Measurements from ENCODE around the gene RLBP1. TPM values are rescaled to one million over a fixed set of nuclear protein-coding genes. Genes with fewer than 3 reads are reported as not detected.

RLBP1 gene
- total and polyA plus RNA-seq, 10 donors: not detected

DNA sequence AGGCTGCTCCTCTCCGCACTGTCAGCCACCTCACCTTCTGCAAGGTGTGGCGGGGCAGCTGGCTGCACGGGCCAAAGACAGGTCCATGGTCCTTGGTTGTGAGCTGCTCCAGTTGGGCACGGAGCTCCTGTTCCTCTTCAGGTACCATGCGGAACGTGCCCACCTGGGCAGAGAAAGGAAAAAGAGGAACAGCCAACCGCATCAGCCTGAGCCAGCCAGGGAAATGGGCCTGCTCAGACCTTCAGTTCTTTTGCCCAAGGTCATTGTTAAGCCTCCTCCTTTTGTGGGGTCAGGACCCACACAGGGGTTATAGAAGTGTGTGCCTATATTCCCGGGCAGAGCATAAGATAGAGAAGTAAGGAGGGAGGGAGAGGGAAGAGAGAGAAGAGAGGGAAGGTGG, 2.8 kb downstream of the RLBP1 start:
- TF ChIP-seq POLR2A (IDR thresholded peaks at IDR 0.05): no peak
- no peak for TF ChIP-seq POLR2AphosphoS5 (IDR thresholded peaks at IDR 0.05)
- TF ChIP-seq CTCF (IDR thresholded peaks at IDR 0.05 in 8 of 11, conservative IDR thresholded peaks at IDR 0.05 in 3 of 11): no peak
- H3K36me3 ChIP-seq: no peaks in the 10 kb centered on the region
- WGBS, 5 donors: 78 to 91% (median 85%) methylated on average over 4 to 8 of the region's 8 CpGs
- no peaks in the 10 kb centered on the region for H3K4me1 ChIP-seq
- H3K4me3 ChIP-seq: no peak overlapping the region
- H3K27me3 ChIP-seq (replicated peaks in 1 of 7): no peaks in the 10 kb centered on the region
- H3K27ac ChIP-seq: no peak overlapping the region
- no peak for DNase-seq
- intact Hi-C loops (cut with DNase I; ENCODE audit: low total_unique reads): no loop called here
- H3K9me3 ChIP-seq: no peaks in the 10 kb centered on the region

- intact Hi-C loops (cut with DNase I; ENCODE audit: low total_unique reads): no loop called here
- no peak for TF ChIP-seq POLR2A (IDR thresholded peaks at IDR 0.05)
- no peak for TF ChIP-seq CTCF (IDR thresholded peaks at IDR 0.05 in 8 of 11, conservative IDR thresholded peaks at IDR 0.05 in 3 of 11)
- TF ChIP-seq POLR2AphosphoS5 (IDR thresholded peaks at IDR 0.05): no peak
These were observed 3.5 kb downstream of the RLBP1 start for GRCh38 chr15:89217686-89218376.

GRCh38 chr15:89217031-89217430, 4.3 kb downstream of the RLBP1 start:
- no peak for DNase-seq
- Histone ChIP-seq H3K36me3 (no peaks in the 10 kb centered on the region), H3K27ac (no peak overlapping the region), H3K4me1 (no peaks in the 10 kb centered on the region), H3K9me3 (no peaks in the 10 kb centered on the region), H3K4me3 (no peak overlapping the region), H3K27me3 (replicated peaks in 1 of 7) (no peaks in the 10 kb centered on the region)
- 88 to 96% (median 90%) methylated on average over 20 of the region's 20 CpGs for WGBS, 5 donors
- intact Hi-C loops (cut with DNase I; ENCODE audit: low total_unique reads): no loop called here
- TF ChIP-seq POLR2AphosphoS5 (IDR thresholded peaks at IDR 0.05) (peak in 1 of 3 donors; percentile 19), CTCF (IDR thresholded peaks at IDR 0.05 in 8 of 11, conservative IDR thresholded peaks at IDR 0.05 in 3 of 11) (no peak), POLR2A (IDR thresholded peaks at IDR 0.05) (no peak)

More at GRCh38 chr15:89217686-89218376, 3.5 kb downstream of the RLBP1 start:
- DNase-seq: no peak
- Histone ChIP-seq H3K4me1 (no peaks in the 10 kb centered on the region), H3K27me3 (replicated peaks in 1 of 7) (no peaks in the 10 kb centered on the region), H3K9me3 (no peaks in the 10 kb centered on the region), H3K4me3 (no peak overlapping the region), H3K27ac (no peak overlapping the region), H3K36me3 (no peaks in the 10 kb centered on the region)
- WGBS, 5 donors: 79 to 84% (median 81%) methylated on average over 5 to 6 of the region's 6 CpGs

- Histone ChIP-seq H3K9me3 (no peaks in the 10 kb centered on the region), H3K4me1 (no peaks in the 10 kb centered on the region), H3K27me3 (replicated peaks in 1 of 7) (no peaks in the 10 kb centered on the region), H3K27ac (no peak overlapping the region), H3K36me3 (no peaks in the 10 kb centered on the region), H3K4me3 (no peak overlapping the region)
- TF ChIP-seq POLR2AphosphoS5 (IDR thresholded peaks at IDR 0.05): no peak
- TF ChIP-seq CTCF (IDR thresholded peaks at IDR 0.05 in 8 of 11, conservative IDR thresholded peaks at IDR 0.05 in 3 of 11): no peak
- no peak for TF ChIP-seq POLR2A (IDR thresholded peaks at IDR 0.05)
- intact Hi-C loops (cut with DNase I; ENCODE audit: low total_unique reads): no loop called here
- WGBS, 5 donors: 76 to 89% (median 86%) methylated on average over 1 to 2 of the region's 2 CpGs
- DNase-seq: no peak
These were observed 5.8 kb downstream of the RLBP1 start for GRCh38 chr15:89215627-89216026.
